Activated CD8-positive, alpha-beta memory T cell treated with anti-CD3 and anti-CD28 coated beads for 1 hour (primary cell): ENCODE data around the gene KCNK16.
A peak's percentile ranks its signal among the peaks of the same experiment; 100 is the strongest.
"Not testable (repeated sequence)": the region's sequence is repeated elsewhere in the genome, so short reads cannot be mapped to it uniquely, and the experiment has no call there.

Experiments
- DNase-seq, 2 donors: peaks; one replicate each; pipeline ENCODE4 v3.0.0-alpha.2; 2020; ENCODE audit warnings: low read depth in 1 of 2; ENCODE audit errors: extremely low read depth in 1 of 2

The KCNK16 gene

DNA sequence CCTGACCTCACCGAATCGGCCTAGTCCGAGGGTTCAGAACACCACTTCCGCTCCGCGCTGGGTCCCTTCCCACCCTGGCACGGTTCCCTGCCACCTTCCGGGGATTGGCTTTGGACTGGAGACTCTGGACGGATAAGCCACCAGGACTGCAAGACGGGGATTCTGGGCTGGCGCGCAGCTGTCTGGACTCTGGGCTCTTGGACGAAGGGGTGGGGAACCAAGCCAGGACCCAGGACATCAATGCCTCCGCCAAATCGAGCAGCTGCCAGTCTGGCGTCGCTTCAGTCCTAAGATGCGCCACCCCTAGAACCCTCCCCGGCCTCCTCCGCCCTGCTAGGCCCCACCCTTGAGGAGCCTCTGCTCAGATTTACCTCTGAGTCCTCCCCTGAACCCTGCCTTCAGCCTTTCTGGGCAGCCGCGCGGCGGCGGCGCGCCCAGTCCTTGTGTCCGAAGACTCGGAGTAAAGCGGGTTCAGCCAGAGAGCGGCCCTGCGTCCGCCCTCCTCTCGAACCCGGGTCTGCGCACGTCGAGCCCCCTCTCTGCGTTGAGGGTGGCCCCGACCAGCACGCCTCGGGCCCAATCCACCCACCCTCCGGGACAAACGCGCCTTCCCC is 9.5 kb downstream of the KCNK16 start:
- no peak for DNase-seq

DNA sequence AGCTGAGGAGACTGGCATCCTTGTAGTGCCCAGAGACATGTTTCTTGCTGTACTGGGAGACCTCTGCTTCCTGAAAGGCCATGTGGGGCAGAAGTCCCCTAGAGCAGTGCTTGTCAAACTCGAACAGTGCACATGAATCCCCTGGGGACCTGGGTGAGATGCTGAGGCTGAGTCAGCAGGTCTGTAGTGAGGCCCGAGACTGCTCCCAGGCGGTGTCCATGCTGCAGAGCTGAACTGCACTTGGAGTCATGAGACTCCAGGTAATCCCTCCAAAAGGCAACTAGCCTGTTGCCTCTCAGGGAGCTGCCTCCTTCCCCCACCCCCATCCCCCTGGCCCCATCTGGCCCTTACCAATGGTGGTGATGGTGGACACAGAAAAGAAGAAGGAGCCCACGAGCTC is 12.0 kb downstream of the KCNK16 start:
- no peak for DNase-seq

DNA sequence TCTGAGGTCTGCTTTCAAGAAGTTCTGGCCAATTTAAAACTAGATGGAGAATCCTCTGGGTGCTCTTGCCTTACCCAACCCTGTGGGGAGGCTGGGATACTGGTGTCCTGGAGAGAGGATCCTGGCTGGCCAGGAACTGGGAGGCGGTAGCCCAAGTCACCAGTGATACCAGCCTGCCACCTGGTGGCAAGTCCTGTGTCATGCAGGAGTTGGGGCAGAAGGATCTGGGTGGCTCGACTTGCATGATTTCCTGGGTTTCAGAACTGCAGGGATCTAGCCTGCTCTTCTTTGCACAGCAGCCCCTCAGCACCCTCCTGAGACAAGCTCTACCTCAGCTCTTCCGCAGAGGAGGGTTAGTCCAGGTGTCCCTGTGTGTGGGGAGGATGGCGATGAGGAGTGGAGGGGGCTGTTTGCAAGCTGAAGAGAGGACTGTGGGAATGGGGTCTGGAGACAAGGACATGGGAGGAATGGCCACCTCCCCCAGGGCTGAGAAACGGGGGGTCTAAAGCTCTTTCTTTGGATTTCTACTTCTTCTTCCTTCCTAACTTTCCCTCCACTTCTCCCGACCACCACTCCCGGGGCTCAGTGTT is 12.5 kb downstream of the KCNK16 start:
- DNase-seq, result peak in 1 of 2 donors; percentile 16

DNA sequence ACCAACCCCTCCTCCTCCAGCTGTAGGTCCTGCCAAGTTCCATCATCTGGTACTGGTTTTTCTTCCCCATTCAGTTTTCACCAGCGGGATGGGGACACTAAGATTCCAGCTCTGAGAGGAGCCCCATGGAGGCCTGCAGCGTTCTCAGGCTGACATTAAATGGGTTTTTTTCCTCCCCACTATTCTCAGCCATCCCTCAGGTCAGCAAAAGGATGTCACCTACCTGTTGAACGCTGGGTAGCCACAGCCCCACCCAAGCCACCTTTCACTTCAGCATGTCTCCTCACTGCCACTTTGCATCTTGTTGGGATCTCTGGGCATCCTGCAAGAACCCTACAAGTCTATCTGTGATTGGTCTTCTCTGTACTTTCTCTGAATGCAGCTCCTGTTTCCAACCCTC is 15.0 kb downstream of the KCNK16 start:
- no peak for DNase-seq

DNA sequence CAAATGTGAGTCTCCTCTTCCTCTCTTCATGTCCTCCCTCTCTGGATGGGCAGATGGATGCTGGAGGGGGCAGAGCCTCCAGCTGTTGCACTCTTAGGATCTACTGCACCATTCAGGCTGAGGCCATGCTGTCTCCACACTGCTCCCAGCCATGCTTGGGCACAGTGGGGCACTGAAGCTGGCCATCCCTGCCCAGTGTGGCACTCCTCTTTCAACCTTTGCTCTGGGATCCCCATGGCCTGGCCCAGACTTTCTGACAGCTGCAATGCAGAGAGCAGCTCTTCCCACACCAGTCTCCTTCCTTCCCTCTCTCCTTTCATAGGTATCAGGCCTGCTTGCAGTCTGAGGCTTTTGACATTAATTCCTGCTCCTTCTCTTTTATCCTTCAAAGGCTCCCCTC is 17.6 kb downstream of the KCNK16 start:
- no peak for DNase-seq

DNA sequence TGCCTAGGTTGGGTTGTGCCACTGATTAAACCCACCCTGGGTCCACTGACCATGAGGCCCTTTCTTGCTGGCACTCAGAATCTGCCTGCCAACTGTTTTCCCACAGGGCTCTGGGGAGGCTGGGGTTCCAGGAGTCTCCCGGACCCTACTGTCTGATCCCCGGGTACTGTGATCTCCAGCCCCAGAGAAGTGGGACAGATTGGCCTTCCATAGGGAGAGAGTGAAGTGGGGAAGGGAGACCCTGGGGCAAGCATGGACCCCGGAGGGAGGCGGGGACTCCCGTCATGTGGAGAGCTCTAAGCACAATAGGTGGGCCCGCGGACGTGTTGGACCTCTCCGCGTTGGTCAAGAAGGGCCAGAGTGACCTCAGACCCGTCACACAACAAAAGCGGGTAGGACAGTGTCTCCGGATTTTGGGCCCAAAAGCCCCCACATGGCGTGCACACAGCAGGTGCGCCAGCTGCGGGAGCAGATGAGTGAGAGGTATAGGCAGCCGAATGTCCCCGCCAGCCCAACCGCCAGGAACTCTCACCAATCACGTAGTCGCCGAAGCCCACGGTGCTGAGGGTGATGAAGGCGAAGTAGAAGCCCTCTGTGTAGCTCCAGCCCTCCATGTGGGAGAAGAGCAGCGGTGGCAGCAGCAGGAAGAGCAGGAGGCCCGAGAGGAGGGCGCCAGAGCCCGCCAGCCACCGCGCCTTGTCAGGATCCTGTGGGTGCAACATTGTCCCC is 18.9 kb downstream of the KCNK16 start:
- no peak for DNase-seq

DNA sequence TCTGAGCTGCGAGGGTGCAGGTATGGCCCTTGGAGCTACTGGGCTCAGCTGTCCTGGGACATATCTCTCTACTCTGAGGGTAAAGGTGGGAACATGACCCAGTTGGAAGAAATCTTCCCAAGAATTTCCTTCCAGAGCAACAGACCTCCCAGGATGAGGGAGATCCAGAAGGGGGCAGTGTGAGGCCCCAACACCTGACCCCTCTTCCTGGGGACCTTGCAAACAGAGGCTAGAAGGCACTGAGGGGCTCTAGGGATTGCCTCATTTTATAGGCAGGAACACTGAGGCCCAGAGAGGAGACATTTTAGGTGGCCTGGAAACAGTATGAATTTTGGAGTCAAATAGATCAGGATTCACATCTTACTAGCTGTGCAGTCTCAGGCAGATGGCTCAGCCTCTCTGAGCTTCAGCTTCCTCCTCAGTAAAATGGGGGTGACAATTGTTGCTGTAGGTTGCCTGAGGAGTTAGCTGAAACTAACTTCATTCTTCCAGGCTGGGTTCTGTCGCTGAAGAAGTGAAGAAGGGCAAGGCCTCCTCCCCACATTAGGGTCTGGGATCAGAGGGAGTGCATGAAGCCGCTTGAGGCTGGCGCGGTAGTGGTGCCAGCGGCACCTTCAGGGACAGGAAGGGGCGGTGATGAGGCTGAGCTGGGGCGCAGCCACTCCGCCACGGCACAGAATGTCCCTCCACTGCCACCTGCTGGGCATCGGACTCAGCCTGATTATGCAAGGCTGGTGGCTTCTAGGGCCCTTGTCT is 19.7 kb downstream of the KCNK16 start:
- peak; percentile 58 to 77 for DNase-seq

DNA sequence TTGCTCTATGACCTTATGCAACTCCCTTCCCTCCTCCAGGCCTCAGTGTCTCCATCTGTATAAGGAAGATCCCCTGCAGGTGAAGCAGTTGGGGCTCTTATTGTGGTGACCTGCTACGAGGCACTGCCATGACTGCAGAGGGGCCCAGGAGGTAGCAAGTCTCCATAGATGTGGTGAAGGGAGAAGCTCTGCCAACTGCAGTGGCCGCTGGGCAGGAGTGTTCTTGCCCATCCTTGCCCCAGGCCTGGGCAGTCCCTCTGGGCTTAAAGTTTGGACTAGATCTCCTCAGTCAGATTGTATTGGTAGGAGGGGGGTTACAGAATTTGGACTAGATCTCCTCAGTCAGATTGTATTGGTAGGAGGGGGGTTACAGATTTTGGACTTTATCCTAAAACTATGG is 20.5 kb downstream of the KCNK16 start:
- no peak for DNase-seq

DNA sequence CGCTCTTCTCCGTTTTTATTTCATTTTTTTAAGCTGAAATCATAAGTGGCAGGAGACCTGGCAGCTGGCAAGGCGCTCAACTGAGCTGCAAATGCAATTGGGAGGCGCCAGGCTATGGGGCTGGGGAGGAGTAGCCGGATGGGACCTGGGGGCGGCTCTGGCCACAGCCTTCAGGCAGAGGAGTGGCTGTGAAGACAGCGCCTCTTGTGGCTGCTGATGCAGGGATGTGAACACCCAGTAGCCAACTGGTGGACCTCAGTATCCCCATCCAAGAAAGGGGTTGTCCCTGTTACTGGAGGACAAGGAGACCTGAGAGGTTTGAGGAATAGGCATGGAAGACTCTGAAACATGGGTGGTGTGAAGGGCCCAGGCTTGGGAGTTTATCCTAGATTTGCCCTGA is 20.9 kb downstream of the KCNK16 start:
- no peak for DNase-seq

DNA sequence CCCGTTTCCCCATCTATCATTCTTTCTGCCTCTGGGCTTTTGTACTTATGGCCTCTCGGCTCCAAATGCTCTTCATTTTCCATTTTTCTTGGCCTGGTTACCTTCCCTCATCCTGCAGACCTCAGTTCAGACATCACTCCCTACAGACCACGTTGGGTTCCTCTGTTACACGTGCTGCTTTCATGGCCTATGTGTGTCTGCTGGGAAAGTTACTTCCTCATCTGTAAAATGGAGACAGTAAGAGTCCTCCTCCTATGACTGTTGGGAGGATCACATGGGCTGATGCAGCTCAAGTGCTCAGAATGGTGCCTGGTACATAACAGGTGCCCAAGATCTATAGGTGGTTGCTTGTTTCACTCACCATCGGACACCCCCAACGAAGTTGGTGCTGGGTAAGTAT is 21.8 kb downstream of the KCNK16 start:
- no peak for DNase-seq

DNA sequence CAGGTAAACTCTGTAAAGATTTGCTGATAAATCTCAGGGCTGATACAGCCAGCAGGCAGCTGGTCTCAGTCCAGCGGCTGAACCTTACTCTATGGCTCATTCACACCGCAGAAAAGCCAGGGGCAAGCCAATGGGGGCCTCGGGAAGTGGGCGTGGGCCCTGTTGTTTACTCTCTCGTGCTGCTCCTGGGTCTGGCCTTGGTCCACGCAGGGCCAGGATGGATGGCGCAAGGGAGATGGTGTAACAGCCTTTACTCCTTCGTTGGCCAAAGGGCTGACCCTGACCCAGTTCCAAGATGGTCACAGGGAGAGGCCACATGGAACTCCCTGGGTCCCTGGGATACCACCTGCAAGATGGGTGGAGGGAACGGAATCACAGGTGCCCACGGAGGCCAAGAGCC is 24.4 kb downstream of the KCNK16 start:
- no peak for DNase-seq

DNA sequence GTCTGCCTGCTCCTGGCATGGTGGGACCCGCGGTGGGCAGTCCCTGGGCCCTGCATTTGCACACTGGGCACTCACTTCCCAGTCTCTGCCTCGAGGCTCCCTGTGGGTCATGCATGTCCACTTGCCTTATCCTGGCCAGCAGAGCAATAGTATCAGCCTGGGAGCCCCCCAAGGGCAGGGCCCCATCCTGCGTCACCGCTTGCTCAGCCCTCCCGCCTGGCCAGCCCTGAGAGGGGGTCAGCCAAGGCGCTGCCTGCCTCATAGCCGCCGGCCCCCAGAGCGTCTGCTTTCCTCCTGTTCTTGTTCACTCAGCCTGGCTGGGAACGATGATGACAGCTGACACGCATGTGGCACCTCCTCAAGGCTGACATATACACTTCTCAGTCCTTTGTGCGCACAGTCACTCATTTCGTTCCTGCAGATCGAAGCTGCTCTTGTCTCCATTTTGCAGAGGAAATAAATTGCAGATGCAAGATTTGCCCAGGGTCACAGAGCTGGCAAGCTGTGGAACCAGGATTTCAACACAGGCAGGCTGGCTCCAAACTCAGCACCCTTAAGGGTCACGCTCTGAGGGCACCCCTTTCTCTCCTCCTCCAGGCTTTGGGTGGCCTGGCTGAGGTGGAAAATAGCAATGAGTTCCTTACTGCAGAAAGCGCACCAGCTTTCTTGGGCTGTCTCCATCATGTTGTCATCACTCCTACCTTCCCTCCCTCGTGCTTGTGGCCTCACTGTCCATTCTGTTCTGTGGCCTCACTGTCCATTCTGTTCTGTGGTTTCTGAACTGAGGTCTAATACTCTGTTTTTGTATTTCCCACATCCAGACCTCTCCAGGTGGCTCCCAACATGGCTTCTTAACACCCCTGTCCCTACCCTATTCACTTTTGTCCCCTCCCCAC is 25.5 kb downstream of the KCNK16 start:
- DNase-seq, result no peak

DNA sequence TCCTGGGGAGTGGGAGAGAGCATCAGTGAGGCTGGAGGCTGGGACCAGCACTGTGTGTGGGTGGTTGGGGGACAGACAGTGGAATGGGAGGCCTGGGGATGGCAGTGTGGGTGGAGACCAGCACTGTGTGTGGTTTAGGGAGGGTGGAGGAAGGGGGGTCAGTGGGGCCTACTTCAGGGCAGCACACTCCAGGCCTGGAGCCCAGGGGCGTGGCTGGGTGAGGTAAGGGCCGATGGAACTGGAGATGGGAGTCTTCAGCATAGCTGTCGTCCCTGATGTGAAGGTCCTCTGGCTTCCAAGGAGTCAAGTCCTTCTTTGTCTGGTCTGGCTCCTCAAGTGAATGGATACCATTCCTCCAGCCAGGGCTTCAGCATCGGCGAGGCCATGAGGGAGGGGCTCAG is 26.9 kb downstream of the KCNK16 start:
- no peak for DNase-seq

DNA sequence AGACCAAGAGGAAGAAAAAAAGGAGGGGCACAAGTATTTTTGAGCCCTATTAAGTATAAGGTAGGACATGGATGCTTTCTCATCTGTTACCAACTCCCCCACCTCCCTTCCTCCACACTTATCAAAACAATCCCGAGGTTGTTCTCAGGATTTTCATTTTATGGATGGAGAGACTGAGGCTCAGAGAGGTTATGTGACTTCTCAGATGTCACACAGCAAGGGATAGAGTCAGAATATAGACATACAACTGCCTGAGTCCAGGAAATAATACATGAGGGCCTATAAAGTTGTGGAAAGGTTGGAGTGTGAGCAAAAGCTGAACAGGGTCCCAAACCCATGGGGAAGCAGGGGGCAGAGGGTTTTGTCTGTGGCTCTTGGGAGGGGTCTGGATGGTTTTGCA is 27.6 kb downstream of the KCNK16 start:
- no peak for DNase-seq

DNA sequence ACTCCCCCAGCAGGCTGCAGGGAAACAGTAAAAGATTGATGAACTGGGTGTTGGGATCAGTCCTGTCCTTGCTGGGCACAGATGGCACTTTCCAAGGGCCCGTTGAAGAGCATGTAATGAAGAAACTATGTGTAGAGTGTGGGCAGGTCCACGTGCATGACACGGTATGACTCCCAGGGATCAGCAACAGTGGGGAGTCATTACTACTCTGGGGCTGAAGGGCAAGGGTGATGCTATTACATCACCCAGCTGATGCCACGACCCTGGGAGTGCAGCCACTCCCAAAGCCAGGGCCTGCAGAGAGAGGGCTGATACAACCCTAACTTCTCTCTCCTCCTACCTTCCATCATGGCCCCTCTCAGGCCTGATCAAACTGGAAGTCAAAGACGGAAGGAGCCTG is 28.4 kb downstream of the KCNK16 start:
- no peak for DNase-seq

DNA sequence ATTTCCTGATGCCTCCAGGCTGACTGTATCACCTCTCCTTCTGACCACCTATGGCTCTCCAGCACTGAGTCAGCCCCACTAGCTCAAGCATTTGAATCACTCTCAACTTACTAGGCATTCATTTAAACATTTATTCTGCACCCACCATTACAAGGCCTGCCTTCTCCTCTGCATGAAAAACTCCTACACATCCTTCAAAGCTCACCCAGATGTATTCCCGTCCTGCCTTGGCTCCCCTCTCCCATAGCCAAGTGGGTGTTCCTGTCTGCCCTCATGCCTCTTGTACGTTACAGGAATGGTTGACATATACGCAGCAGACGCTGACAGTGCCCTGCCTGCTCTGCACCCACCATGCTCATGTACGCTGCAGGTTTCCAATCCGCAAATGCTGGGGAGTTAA is 29.9 kb downstream of the KCNK16 start:
- no peak for DNase-seq

DNA sequence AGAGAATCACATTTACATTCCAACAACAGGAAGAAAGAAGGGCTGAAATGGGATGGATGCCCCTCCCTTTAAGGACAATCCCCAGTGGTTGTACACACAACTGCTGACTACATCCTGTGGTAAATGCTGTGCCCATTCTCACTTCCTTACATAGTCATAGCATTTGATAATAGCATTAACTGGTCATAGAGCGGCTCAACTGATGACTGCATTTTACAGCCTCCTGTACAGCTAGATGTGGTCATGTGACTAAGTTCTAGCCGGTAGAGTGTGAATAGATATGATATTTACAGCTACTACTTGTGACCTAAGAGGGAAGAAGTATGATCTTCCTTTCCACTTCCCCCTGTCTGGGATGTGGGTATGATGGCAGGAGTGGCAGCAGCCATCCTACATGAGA is 33.0 kb downstream of the KCNK16 start:
- DNase-seq, result no peak

DNA sequence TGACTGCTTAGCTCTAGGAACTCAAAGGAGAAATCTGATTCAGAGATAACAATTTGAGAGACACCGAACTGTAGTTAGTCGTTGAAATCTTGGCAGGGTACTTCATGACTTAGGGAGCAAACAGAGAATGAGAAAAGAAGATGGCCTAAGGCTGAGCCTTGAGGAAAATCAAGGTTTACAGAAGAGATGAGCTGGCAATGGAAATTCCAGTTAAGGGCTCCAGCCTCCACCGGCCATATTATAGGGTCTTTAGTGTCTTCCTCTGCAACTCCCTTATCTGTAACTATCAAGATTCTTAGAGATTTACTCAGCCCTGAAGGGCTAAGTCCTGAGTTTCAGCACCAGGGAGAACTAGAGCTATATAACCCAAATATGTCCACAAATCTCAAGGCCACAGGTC is 34.9 kb downstream of the KCNK16 start:
- DNase-seq, result no peak

DNA sequence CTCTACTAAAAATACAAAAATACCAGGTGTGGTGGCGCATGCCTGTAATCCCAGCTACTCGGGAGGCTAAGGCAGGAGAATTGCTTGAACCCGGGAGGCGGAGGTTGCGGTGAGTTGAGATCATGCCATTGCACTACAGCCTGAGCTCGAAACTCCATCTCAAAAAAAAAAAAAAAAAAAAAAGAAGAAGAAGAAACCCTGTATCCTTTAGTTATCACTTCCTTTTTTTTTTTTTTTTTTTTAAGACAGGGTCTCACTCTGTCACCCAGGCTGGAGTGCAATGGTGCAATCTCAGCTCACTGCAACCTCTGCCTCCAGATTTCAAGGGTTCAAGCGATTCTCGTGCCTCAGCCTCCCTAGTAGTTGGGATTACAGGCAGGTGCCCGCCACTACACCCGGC is 35.9 kb downstream of the KCNK16 start:
- DNase-seq, result not testable (repeated sequence)

DNA sequence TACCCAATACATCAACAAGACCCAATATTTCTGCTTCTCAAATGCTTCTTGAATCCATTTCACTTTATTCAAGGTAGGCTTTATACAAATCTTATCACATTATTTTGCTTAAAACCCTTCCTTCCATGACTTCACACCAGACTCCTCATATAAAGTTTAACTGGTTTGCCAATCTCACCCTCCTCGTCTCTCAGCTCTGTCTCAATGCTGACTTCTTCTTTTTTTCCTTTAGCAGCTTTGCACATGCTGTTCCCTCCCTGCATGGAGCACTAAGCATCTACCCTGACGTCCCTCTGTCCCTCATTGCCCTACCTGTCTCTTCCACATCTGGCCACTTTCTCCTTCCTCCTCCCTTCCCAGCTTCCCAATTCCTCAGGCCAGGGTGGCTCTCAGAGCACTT is 39.7 kb downstream of the KCNK16 start:
- no peak for DNase-seq
